Ishikawa (cell line): ENCODE data around the gene ITGA5.

Experiments
- CREB1 ChIP-seq: IDR thresholded peaks from 2 replicates; pipeline ENCODE4 v1.6.1; 2012; ENCODE audit warnings: low read depth
- EGR1 ChIP-seq: IDR thresholded peaks from 2 replicates; pipeline ENCODE4 v1.6.1; 2012
- EP300 ChIP-seq: IDR thresholded peaks from 2 replicates; pipeline ENCODE4 v1.6.1; 2012; ENCODE audit warnings: borderline replicate concordance
- FOXM1 ChIP-seq: IDR thresholded peaks from 2 replicates; pipeline ENCODE4 v1.6.1; 2012; ENCODE audit warnings: low read depth, borderline replicate concordance
- MAX ChIP-seq: IDR thresholded peaks from 2 replicates; pipeline ENCODE4 v1.6.1; 2012
- RAD21 ChIP-seq: IDR thresholded peaks from 2 replicates; pipeline ENCODE4 v1.6.1; 2012; ENCODE audit warnings: low read depth
- TAF1 ChIP-seq: IDR thresholded peaks from 2 replicates; pipeline ENCODE4 v1.6.1; 2012; ENCODE audit warnings: low read depth, mild to moderate bottlenecking
- TCF12 ChIP-seq: IDR thresholded peaks from 2 replicates; pipeline ENCODE4 v1.6.1; 2012; ENCODE audit warnings: low read depth
- TEAD4 ChIP-seq: IDR thresholded peaks from 2 replicates; pipeline ENCODE4 v1.6.1; 2012
- USF1 ChIP-seq: IDR thresholded peaks from 2 replicates; pipeline ENCODE4 v1.6.1; 2012
- TF ChIP-seq, protein P1 (sequence below): IDR thresholded peaks from 2 replicates; pipeline ENCODE4 v1.6.1; 2012; ENCODE audit warnings: low read depth, mild to moderate bottlenecking

DNA sequence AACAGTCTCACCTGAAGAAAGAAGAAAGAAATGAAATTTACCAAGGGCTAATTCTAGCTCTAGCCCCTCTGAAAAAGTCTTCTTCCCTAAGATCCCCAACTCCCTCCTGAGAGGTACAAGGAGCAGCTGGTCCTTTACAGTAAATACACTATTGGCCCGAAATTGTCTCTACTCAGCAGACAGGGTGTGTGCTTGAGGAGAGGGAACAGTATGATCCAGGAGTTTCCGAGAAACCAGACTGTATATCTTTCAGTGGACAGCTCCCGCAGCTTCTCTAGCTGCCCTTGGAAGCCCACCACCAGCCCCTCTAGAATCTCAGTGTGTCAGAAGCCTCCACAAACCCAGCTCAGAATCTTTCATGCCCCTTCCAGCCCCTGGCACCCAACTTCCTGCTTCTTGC lies 62.8 kb downstream of the ITGA5 start:
- TF ChIP-seq EP300 (no peak), USF1 (no peak), CREB1 (no peak), MAX (no peak), TCF12 (no peak), TAF1 (no peak), TEAD4 (no peak), RAD21 (no peak), EGR1 (no peak), FOXM1 (no peak)
- TF ChIP-seq, protein P1, sequence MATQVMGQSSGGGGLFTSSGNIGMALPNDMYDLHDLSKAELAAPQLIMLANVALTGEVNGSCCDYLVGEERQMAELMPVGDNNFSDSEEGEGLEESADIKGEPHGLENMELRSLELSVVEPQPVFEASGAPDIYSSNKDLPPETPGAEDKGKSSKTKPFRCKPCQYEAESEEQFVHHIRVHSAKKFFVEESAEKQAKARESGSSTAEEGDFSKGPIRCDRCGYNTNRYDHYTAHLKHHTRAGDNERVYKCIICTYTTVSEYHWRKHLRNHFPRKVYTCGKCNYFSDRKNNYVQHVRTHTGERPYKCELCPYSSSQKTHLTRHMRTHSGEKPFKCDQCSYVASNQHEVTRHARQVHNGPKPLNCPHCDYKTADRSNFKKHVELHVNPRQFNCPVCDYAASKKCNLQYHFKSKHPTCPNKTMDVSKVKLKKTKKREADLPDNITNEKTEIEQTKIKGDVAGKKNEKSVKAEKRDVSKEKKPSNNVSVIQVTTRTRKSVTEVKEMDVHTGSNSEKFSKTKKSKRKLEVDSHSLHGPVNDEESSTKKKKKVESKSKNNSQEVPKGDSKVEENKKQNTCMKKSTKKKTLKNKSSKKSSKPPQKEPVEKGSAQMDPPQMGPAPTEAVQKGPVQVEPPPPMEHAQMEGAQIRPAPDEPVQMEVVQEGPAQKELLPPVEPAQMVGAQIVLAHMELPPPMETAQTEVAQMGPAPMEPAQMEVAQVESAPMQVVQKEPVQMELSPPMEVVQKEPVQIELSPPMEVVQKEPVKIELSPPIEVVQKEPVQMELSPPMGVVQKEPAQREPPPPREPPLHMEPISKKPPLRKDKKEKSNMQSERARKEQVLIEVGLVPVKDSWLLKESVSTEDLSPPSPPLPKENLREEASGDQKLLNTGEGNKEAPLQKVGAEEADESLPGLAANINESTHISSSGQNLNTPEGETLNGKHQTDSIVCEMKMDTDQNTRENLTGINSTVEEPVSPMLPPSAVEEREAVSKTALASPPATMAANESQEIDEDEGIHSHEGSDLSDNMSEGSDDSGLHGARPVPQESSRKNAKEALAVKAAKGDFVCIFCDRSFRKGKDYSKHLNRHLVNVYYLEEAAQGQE: no peak
